ENCODE data around the gene OGFR.
A peak's percentile ranks its signal among the peaks of the same experiment; 100 is the strongest.

Gene OGFR

GRCh38 chr20:62804627-62805154, at the start of gene OGFR:
Gene OGFR (plus strand): TSS chr20:62804835. CDS start chr20:62804860, 25 bp downstream.
- peak; percentile 82 for DNase-seq

- DNase-seq, result no peak
Measured at GRCh38 chr20:62754991-62755356, 49.7 kb upstream of the OGFR start.

GRCh38 chr20:62755817-62756724, 48.6 kb upstream of the OGFR start:
- no peak for DNase-seq

GRCh38 chr20:62758226-62758912, 46.3 kb upstream of the OGFR start:
- no peak for DNase-seq

GRCh38 chr20:62759981-62760431, 44.6 kb upstream of the OGFR start:
- no peak for DNase-seq

- DNase-seq, result no peak
Measured at GRCh38 chr20:62760471-62760855, 44.2 kb upstream of the OGFR start.

GRCh38 chr20:62760856-62761758, 43.5 kb upstream of the OGFR start:
- no peak for DNase-seq

GRCh38 chr20:62761759-62762131, 42.9 kb upstream of the OGFR start:
- no peak for DNase-seq

GRCh38 chr20:62762376-62762775, 42.3 kb upstream of the OGFR start:
- DNase-seq, result no peak

- DNase-seq, result no peak
Measured at GRCh38 chr20:62762801-62763368, 41.8 kb upstream of the OGFR start.

GRCh38 chr20:62763404-62763803, 41.2 kb upstream of the OGFR start:
- no peak for DNase-seq

- no peak for DNase-seq
Measured at GRCh38 chr20:62764156-62764935, 40.3 kb upstream of the OGFR start.

- DNase-seq, result no peak
Measured at GRCh38 chr20:62765021-62765420, 39.6 kb upstream of the OGFR start.

GRCh38 chr20:62765432-62766070, 39.1 kb upstream of the OGFR start:
- DNase-seq, result no peak

GRCh38 chr20:62766071-62766450, 38.6 kb upstream of the OGFR start:
- no peak for DNase-seq

- no peak for DNase-seq
Measured at GRCh38 chr20:62766716-62767115, 37.9 kb upstream of the OGFR start.

GRCh38 chr20:62768234-62768546, 36.4 kb upstream of the OGFR start:
- DNase-seq, result no peak

- no peak for DNase-seq
Measured at GRCh38 chr20:62768551-62769287, 35.9 kb upstream of the OGFR start.

GRCh38 chr20:62769346-62770071, 35.1 kb upstream of the OGFR start:
- DNase-seq, result no peak
